DOHH2 (cell line): Measurements from ENCODE around the gene TECR.
A peak's percentile ranks its signal among the peaks of the same experiment; 100 is the strongest.

Experiments used
- H3F3A ChIP-seq: fragments of 200-600 bp; sonication (generic), shearing (Covaris generic); 2 replicates; pipeline ENCODE4 v1.6.0; 2016; ENCODE audit warnings: antibody characterized with exemption, mild to moderate bottlenecking; ENCODE audit not compliant: control insufficient read depth, insufficient read depth
- H3K27ac ChIP-seq: fragments of 200-600 bp; sonication (generic); 2 replicates; pipeline ENCODE4 v1.5.1; 2014; ENCODE audit warnings: low read depth, mild to moderate bottlenecking, low read length, moderate library complexity
- H3K27me3 ChIP-seq: fragments of 200-600 bp; sonication (generic); 2 replicates; pipeline ENCODE4 v1.6.1; 2014; ENCODE audit warnings: mild to moderate bottlenecking, low read length, mixed read lengths; ENCODE audit not compliant: control insufficient read depth
- H3K36me3 ChIP-seq: fragments of 200-600 bp; sonication (generic); 2 replicates; pipeline ENCODE4 v1.6.1; 2014; ENCODE audit warnings: mild to moderate bottlenecking, low read length, moderate library complexity, mixed read lengths; ENCODE audit not compliant: control insufficient read depth
- H3K4me1 ChIP-seq: fragments of 200-600 bp; sonication (generic); 2 replicates; pipeline ENCODE4 v1.6.1; 2014; ENCODE audit warnings: mild to moderate bottlenecking, low read length, mixed read lengths; ENCODE audit not compliant: control insufficient read depth
- H3K4me2 ChIP-seq: fragments of 200-600 bp; sonication (generic); 2 replicates; pipeline ENCODE4 v1.6.0; 2014; ENCODE audit warnings: mild to moderate bottlenecking, low read length, moderate library complexity
- H3K4me3 ChIP-seq: fragments of 200-600 bp; sonication (generic); 2 replicates; pipeline ENCODE4 v1.5.1; 2014; ENCODE audit warnings: mild to moderate bottlenecking, low read length, mixed read lengths
- H3K79me2 ChIP-seq: fragments of 200-600 bp; sonication (generic); 2 replicates; pipeline ENCODE4 v1.6.1; 2014; ENCODE audit warnings: mild to moderate bottlenecking, low read length, mixed read lengths; ENCODE audit not compliant: control insufficient read depth
- H3K9me2 ChIP-seq: fragments of 200-600 bp; sonication (generic); replicated peaks from 2 replicates; pipeline ENCODE4 v1.6.1; 2014; ENCODE audit warnings: mild to moderate bottlenecking, low read length, mixed read lengths; ENCODE audit not compliant: control insufficient read depth
- H3K9me3 ChIP-seq: fragments of 200-600 bp; sonication (generic); 2 replicates; pipeline ENCODE4 v1.6.1; 2014; ENCODE audit warnings: antibody characterized with exemption, low read length, mixed read lengths; ENCODE audit not compliant: control insufficient read depth, insufficient read depth
- H4K20me1 ChIP-seq: fragments of 200-600 bp; sonication (generic); 2 replicates; pipeline ENCODE4 v1.6.0; 2014; ENCODE audit warnings: low read depth, mild to moderate bottlenecking, antibody characterized with exemption, low read length, moderate library complexity; ENCODE audit not compliant: control insufficient read depth, insufficient read depth
- EZH2phosphoT487 ChIP-seq: fragments of 200-600 bp; sonication (generic); IDR thresholded peaks from 2 replicates; pipeline ENCODE4 v1.6.1; 2017; ENCODE audit warnings: borderline replicate concordance, mild to moderate bottlenecking, antibody characterized with exemption, low read length, moderate library complexity, mixed read lengths
- TF ChIP-seq, protein P1 (sequence below): fragments of 200-600 bp; sonication (generic); IDR thresholded peaks from one replicate; pipeline ENCODE4 v1.5.1; 2014; ENCODE audit warnings: antibody characterized with exemption, mild to moderate bottlenecking, low read depth, low read length; ENCODE audit not compliant: poor library complexity, severe bottlenecking

Gene TECR

DNA sequence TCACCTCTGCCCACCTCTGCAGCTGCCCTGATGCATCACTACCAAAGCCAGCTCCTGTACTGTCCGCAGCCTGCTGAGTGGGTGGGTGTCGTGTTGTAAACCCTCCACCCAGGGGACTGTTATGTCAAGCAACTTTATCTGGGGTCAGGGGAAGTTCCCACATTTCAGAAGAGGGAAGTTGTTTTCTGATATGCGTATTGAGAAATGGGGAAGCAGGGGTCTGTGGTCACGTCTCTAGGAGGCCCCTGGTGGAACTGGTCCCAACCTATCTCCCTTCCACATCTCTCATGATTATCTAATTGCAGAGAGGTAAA, 84.7 kb downstream of the TECR start:
- H3K36me3 ChIP-seq = peaks cover 11% of the 10 kb centered on the region
- H3K9me2 ChIP-seq = no peaks in the 10 kb centered on the region
- H3K4me3 ChIP-seq = peak overlapping the region; percentile 52
- peaks cover 29% of the 10 kb centered on the region for H3F3A ChIP-seq
- H4K20me1 ChIP-seq = no peaks in the 10 kb centered on the region
- no peaks in the 10 kb centered on the region for H3K27me3 ChIP-seq
- TF ChIP-seq, protein P1, sequence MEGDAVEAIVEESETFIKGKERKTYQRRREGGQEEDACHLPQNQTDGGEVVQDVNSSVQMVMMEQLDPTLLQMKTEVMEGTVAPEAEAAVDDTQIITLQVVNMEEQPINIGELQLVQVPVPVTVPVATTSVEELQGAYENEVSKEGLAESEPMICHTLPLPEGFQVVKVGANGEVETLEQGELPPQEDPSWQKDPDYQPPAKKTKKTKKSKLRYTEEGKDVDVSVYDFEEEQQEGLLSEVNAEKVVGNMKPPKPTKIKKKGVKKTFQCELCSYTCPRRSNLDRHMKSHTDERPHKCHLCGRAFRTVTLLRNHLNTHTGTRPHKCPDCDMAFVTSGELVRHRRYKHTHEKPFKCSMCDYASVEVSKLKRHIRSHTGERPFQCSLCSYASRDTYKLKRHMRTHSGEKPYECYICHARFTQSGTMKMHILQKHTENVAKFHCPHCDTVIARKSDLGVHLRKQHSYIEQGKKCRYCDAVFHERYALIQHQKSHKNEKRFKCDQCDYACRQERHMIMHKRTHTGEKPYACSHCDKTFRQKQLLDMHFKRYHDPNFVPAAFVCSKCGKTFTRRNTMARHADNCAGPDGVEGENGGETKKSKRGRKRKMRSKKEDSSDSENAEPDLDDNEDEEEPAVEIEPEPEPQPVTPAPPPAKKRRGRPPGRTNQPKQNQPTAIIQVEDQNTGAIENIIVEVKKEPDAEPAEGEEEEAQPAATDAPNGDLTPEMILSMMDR = no peak
- TF ChIP-seq EZH2phosphoT487 = no peak
- H3K79me2 ChIP-seq = no peaks in the 10 kb centered on the region
- peak overlapping the region; percentile 72 for H3K4me2 ChIP-seq
- no peaks in the 10 kb centered on the region for H3K9me3 ChIP-seq
- peak overlapping the region; percentile 91 for H3K27ac ChIP-seq
- H3K4me1 ChIP-seq = peaks cover 53% of the 10 kb centered on the region
